Activated naive CD8-positive, alpha-beta T cell treated with anti-CD3 and anti-CD28 coated beads, Interleukin-2, amount 50 U/mL, for 16 hours (primary cell): ENCODE measurements around the gene IFI44.
A peak's percentile ranks its signal among the peaks of the same experiment; 100 is the strongest.

Source experiments
- DNase-seq: peaks from one replicate; pipeline ENCODE4 v3.0.0-alpha.2; 2020; ENCODE audit warnings: low read depth, low spot score

Gene IFI44

GRCh38 chr1:78651241-78651640, 1.6 kb downstream of the IFI44 start:
- no peak for DNase-seq

GRCh38 chr1:78652019-78652560, 2.5 kb downstream of the IFI44 start:
- DNase-seq = no peak

- no peak for DNase-seq
Observed at GRCh38 chr1:78658901-78659300, 9.3 kb downstream of the IFI44 start.

- no peak for DNase-seq
Observed at GRCh38 chr1:78663923-78664322, 14.3 kb downstream of the IFI44 start.

GRCh38 chr1:78664763-78665162, 15.1 kb downstream of the IFI44 start:
- DNase-seq = no peak

GRCh38 chr1:78665809-78666208, 16.2 kb downstream of the IFI44 start:
- no peak for DNase-seq

- no peak for DNase-seq
Observed at GRCh38 chr1:78667939-78668338, 18.3 kb downstream of the IFI44 start.

- no peak for DNase-seq
Observed at GRCh38 chr1:78668427-78668826, 18.8 kb downstream of the IFI44 start.

GRCh38 chr1:78672428-78672827, 22.8 kb downstream of the IFI44 start:
- DNase-seq = no peak

GRCh38 chr1:78673120-78673519, 23.5 kb downstream of the IFI44 start:
- no peak for DNase-seq

GRCh38 chr1:78676347-78676982, 26.8 kb downstream of the IFI44 start:
- peak; percentile 30 for DNase-seq

- DNase-seq = no peak
Observed at GRCh38 chr1:78676993-78677392, 27.4 kb downstream of the IFI44 start.

GRCh38 chr1:78677788-78678187, 28.2 kb downstream of the IFI44 start:
- DNase-seq = no peak

GRCh38 chr1:78678324-78678723, 28.7 kb downstream of the IFI44 start:
- no peak for DNase-seq

- no peak for DNase-seq
Observed at GRCh38 chr1:78681265-78681664, 31.6 kb downstream of the IFI44 start.

GRCh38 chr1:78682496-78682895, 32.9 kb downstream of the IFI44 start:
- DNase-seq = no peak

- no peak for DNase-seq
Observed at GRCh38 chr1:78683079-78683478, 33.4 kb downstream of the IFI44 start.

- no peak for DNase-seq
Observed at GRCh38 chr1:78687315-78687714, 37.7 kb downstream of the IFI44 start.

- no peak for DNase-seq
Observed at GRCh38 chr1:78687914-78688313, 38.3 kb downstream of the IFI44 start.

GRCh38 chr1:78688697-78689096, 39.1 kb downstream of the IFI44 start:
- DNase-seq = no peak

GRCh38 chr1:78690516-78690915, 40.9 kb downstream of the IFI44 start:
- no peak for DNase-seq

- DNase-seq = no peak
Observed at GRCh38 chr1:78691995-78692747, 42.5 kb downstream of the IFI44 start.

- DNase-seq = no peak
Observed at GRCh38 chr1:78699813-78700212, 50.2 kb downstream of the IFI44 start.
